Mammary epithelial cell (primary cell): ENCODE data around the gene SMIM29.

Experiments used
- EZH2 ChIP-seq: IDR thresholded peaks from 2 replicates; pipeline ENCODE4 v1.6.1; 2012; ENCODE audit warnings: low read length, inconsistent platforms, borderline replicate concordance
- TF ChIP-seq, protein P1 (sequence below), 2 donors: IDR thresholded peaks in 1 of 2; conservative IDR thresholded peaks in 1 of 2; 2 replicates each; pipeline ENCODE4 v1.5.1; 2011 to 2012; ENCODE audit warnings: inconsistent platforms in 2 of 2, low read length in 2 of 2, mild to moderate bottlenecking in 2 of 2, control low read depth in 1 of 2, low read depth in 1 of 2; ENCODE audit not compliant: insufficient read depth in 1 of 2; ENCODE audit errors: extremely low read depth in 1 of 2

DNA sequence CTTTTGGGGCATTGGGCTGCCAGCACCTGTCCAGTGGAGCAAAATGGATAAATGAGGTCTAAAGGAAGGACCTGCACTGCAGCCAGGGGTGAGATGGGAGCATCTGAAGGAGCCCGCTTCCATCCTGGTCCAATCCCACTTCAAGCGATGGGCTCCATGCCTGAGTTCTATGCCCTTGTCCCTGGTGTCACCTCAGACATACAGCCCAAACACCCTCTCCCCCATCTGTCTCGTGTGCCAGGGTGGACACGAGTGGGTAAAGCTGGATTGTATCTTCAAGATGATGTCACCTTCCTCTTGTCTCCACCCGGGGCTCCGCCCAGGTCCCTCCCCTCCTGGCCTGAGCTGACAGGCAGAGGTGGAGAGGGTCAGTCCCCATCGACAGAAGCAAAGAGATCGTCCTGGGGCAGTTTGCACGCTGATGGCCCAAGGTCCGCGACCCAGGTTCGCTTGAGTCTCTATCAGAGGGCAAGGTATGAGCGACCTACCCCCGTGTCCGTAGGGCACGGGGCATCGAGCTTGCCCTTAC, 544 bp downstream of the SMIM29 start:
- TF ChIP-seq, protein P1, sequence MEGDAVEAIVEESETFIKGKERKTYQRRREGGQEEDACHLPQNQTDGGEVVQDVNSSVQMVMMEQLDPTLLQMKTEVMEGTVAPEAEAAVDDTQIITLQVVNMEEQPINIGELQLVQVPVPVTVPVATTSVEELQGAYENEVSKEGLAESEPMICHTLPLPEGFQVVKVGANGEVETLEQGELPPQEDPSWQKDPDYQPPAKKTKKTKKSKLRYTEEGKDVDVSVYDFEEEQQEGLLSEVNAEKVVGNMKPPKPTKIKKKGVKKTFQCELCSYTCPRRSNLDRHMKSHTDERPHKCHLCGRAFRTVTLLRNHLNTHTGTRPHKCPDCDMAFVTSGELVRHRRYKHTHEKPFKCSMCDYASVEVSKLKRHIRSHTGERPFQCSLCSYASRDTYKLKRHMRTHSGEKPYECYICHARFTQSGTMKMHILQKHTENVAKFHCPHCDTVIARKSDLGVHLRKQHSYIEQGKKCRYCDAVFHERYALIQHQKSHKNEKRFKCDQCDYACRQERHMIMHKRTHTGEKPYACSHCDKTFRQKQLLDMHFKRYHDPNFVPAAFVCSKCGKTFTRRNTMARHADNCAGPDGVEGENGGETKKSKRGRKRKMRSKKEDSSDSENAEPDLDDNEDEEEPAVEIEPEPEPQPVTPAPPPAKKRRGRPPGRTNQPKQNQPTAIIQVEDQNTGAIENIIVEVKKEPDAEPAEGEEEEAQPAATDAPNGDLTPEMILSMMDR (conservative IDR thresholded peaks at IDR 0.05 in 1 of 2, IDR thresholded peaks at IDR 0.05 in 1 of 2; ENCODE audit: extremely low read depth in 1 of 2, insufficient read depth in 1 of 2, low read depth in 1 of 2, low read length in 2 of 2), result no peak
- TF ChIP-seq EZH2, result no peak
